CD4-positive, alpha-beta T cell treated with Interleukin-21 for 1 hour (primary cell): ENCODE results near the gene KIF5B.
"Not testable (repeated sequence)": the region's sequence is repeated elsewhere in the genome, so short reads cannot be mapped to it uniquely, and the experiment has no call there.

ENCODE experiments used
- DNase-seq: peaks from one replicate; pipeline ENCODE4 v3.0.0-alpha.2; 2020

The KIF5B gene

GRCh38 chr10:32059472-32059871 lies 3.2 kb upstream of the KIF5B start:
- DNase-seq, result no peak

- no peak for DNase-seq
Measured at GRCh38 chr10:32057036-32057372, 779 bp upstream of the KIF5B start.

DNA sequence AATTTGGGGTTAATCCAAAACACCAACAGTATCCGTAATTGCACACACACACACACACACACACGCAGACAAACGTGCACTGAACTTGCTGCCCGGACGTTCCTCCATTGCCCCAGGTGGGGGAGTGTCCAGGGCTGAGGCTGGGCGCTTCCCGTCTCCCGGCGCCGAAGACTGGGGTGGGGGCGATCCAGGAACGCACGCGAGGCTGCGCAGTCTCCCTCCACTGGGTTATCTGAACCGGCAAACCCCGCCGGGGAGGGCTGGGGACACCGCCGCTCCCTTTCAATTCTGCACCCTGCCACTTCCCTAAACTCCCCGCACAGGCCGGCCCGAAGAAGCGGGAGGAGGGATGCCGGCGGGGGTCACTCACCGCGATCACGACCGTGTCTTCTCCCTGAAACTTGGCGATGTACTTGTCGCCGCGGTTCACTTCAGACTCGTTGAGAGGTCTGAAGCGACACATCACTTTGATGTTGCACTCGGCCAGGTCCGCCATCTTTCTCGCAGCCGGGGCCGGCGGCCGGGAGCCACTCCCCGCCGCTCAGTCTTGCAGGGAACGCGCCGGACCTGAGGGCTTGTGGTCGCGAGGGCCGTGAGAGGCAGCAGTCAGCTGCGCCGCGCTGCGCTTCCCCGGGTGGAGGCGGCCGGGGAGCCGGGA lies 618 bp downstream of the KIF5B start:
- DNase-seq, result peak; percentile 69

- peak; percentile 15 for DNase-seq
Measured at GRCh38 chr10:32054094-32054493, 2.1 kb downstream of the KIF5B start.

GRCh38 chr10:32053392-32053791 lies 2.8 kb downstream of the KIF5B start:
- not testable (repeated sequence) for DNase-seq

DNA sequence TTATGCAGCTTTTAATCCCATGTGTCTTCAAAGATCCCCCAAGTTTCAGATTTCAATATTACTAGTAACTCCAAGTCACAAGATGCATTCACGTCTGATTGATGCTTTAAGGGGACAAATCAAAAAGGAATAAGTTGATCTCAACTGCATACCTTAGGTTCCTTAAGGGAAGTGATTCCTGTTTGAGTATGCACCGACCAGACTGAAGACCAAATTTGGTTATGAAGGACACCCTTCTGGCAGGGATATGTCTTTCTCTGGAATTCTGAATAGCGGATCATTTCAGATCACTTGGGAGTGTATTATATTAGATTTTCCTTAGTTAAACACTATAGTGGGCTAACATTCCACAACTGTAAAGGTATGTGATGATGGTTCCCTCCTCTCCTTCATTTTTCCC lies 4.3 kb downstream of the KIF5B start:
- no peak for DNase-seq

- no peak for DNase-seq
Measured at GRCh38 chr10:32050177-32050576, 6.0 kb downstream of the KIF5B start.

DNA sequence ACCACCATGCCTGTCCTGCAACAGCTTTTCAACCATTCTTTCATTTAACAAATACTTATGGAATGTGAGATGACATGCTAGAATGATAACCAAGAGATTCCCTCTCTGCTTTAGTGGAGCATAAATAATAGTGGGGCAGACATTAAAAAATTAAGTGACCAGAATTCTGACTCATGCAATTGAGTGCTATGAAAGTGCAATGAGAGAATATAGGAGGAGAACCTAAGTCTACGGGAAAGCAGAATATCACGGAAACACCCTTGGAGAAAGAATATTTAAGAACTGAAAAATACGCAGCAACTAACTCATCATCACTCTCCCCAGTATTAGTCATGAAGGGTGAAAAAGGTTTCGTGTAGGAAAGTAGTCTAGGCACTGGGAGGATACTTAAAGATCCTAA lies 7.1 kb downstream of the KIF5B start:
- no peak for DNase-seq

- no peak for DNase-seq
Measured at GRCh38 chr10:32048282-32048681, 7.9 kb downstream of the KIF5B start.

GRCh38 chr10:32047881-32048280 lies 8.3 kb downstream of the KIF5B start:
- no peak for DNase-seq

GRCh38 chr10:32046151-32046550 lies 10.1 kb downstream of the KIF5B start:
- DNase-seq, result no peak

DNA sequence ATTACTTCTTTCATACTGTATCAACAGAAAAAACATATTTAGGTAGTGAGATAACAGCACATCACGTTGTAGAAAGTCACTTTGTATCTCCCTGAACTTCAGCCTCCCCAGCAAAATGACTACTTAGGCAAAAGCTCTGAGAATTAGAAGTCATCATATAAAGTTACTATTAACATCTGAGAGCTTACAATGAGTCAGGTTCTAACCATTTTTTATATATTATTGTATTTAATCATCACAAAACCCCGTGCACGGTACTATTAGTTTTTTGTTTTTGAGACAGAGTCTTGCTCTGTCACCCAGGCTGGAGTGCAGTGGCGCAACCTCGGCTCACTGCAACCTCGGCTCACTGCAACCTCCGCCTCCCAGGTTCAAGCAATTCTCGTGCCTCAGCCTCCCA lies 13.5 kb downstream of the KIF5B start:
- DNase-seq, result not testable (repeated sequence)

- no peak for DNase-seq
Measured at GRCh38 chr10:32041290-32042028, 14.8 kb downstream of the KIF5B start.

DNA sequence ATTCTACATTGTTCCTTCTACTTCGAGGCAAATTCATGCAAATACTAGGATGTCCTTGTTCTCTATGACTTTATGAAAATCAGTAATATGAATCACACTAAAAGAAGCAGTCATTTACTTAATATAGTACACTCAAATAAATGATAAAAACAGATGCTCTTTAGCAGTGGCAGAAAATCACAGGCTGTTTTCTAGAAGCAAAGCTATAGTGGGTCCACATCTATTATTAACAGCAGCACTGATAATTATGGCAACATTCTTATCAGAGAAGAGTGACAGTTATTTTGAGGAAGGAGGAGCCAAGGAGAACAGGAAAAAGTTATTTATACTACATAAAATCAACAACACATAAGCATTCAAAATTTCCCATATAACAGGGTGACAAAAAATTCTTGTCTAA lies 16.5 kb downstream of the KIF5B start:
- no peak for DNase-seq

DNA sequence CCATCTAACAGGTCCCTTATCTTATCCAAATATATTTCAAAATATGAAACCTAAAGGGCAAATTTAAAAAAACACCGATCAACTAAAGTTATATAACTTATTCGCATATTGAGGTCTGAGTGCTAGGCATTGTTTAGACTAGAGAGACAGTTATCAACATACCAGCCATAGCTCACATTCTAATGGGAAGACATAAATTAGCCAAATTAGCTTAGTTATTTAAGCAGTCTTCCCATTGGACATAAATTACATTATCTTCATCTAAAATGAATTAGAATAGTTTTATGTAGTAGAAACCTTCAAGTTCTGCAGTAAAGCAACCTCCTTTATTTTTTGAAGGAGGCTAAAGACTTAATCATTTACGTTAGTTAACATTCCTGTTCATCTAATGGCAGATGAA lies 17.4 kb downstream of the KIF5B start:
- DNase-seq, result no peak

GRCh38 chr10:32036922-32037321 lies 19.3 kb downstream of the KIF5B start:
- DNase-seq, result no peak

DNA sequence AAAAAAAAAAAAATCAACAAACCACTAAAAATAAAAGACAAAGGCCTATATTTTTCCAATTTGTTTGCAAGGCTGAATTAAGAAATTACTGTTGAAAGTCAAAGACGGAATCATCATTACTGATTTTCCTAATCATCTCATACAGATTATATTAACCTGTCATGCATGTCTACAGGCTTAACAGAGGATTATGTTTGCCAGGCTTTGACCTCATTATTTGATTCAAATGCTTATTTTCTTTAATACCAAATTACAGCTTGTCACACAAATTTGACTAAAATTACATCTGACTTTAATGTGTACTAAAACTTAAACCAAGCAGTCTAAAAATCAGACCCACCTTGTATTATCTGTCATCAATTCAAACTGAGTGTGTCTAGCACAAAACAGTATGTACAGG lies 21.2 kb downstream of the KIF5B start:
- DNase-seq, result no peak

GRCh38 chr10:32033171-32033570 lies 23.1 kb downstream of the KIF5B start:
- DNase-seq, result no peak

- DNase-seq, result no peak
Measured at GRCh38 chr10:32031920-32032319, 24.3 kb downstream of the KIF5B start.

- no peak for DNase-seq
Measured at GRCh38 chr10:32031424-32031823, 24.8 kb downstream of the KIF5B start.

GRCh38 chr10:32028710-32029109 lies 27.5 kb downstream of the KIF5B start:
- DNase-seq, result no peak

DNA sequence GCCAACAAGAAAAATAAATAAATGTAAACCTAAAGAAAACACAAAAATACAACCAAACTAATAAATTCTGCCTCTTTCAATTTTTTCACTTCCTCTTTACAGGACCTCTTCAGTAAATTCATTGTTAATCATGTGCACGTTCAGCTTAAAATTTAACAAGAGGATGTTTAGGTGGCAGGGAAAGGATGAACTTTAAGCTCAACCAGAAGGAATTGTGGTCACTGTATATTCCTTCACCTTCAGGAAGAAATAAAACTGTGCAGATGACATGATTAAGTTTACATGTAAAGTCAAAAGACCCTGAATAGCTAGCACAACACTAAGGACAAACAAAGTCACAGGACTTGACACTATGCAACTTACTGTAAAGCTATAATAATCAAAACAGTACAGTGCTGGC lies 33.0 kb downstream of the KIF5B start:
- no peak for DNase-seq

- no peak for DNase-seq
Measured at GRCh38 chr10:32017044-32017443, 39.2 kb downstream of the KIF5B start.

DNA sequence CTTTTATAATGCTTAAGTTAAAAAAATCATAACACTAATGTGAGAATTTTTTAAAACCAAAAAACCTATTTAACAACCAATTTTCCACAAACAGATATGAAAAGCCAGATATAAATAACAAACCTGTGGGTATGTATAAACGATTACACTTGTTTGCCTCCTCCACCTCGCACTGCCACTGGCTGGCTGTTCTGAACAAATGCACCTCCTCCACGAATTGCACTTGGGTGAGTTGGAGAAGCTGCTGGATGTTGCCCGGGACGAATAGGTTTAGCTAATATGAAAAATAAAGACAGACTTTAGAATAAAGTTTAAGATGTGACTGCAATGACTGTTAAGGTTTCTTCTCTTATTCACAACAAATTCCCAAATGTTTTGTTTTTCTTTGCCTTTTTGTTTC lies 40.8 kb downstream of the KIF5B start:
- no peak for DNase-seq

- DNase-seq, result no peak
Measured at GRCh38 chr10:32007026-32007425, 49.2 kb downstream of the KIF5B start.
